Measurements from ENCODE around the gene TSPAN32.
"Not testable (repeated sequence)": the region's sequence is repeated elsewhere in the genome, so short reads cannot be mapped to it uniquely, and the experiment has no call there.

The TSPAN32 gene

GRCh38 chr11:2286350-2286749 is 15.5 kb upstream of the TSPAN32 start:
- not testable (repeated sequence) for DNase-seq (ENCODE audit: low read depth in 3 of 3, low spot score in 1 of 3)

GRCh38 chr11:2287091-2287490 is 14.7 kb upstream of the TSPAN32 start:
- DNase-seq (ENCODE audit: low read depth in 3 of 3, low spot score in 1 of 3) = no peak

- no peak for DNase-seq (ENCODE audit: low read depth in 3 of 3, low spot score in 1 of 3)
Observed at GRCh38 chr11:2289350-2289749, 12.5 kb upstream of the TSPAN32 start.

GRCh38 chr11:2289859-2290258 is 12.0 kb upstream of the TSPAN32 start:
- no peak for DNase-seq (ENCODE audit: low read depth in 3 of 3, low spot score in 1 of 3)

- no peak for DNase-seq (ENCODE audit: low read depth in 3 of 3, low spot score in 1 of 3)
Observed at GRCh38 chr11:2290351-2290841, 11.4 kb upstream of the TSPAN32 start.

GRCh38 chr11:2293531-2293971 is 8.3 kb upstream of the TSPAN32 start:
- no peak for DNase-seq (ENCODE audit: low read depth in 3 of 3, low spot score in 1 of 3)

GRCh38 chr11:2293984-2294925 is 7.6 kb upstream of the TSPAN32 start:
- no peak for DNase-seq (ENCODE audit: low read depth in 3 of 3, low spot score in 1 of 3)

- DNase-seq (ENCODE audit: low read depth in 3 of 3, low spot score in 1 of 3) = no peak
Observed at GRCh38 chr11:2294926-2295290, 6.9 kb upstream of the TSPAN32 start.

GRCh38 chr11:2295971-2296912 is 5.6 kb upstream of the TSPAN32 start:
- DNase-seq (ENCODE audit: low read depth in 3 of 3, low spot score in 1 of 3) = no peak

- no peak for DNase-seq (ENCODE audit: low read depth in 3 of 3, low spot score in 1 of 3)
Observed at GRCh38 chr11:2296913-2297622, 4.7 kb upstream of the TSPAN32 start.

- DNase-seq (ENCODE audit: low read depth in 3 of 3, low spot score in 1 of 3) = no peak
Observed at GRCh38 chr11:2297623-2298030, 4.2 kb upstream of the TSPAN32 start.

- DNase-seq (ENCODE audit: low read depth in 3 of 3, low spot score in 1 of 3) = no peak
Observed at GRCh38 chr11:2298131-2298794, 3.5 kb upstream of the TSPAN32 start.

- no peak for DNase-seq (ENCODE audit: low read depth in 3 of 3, low spot score in 1 of 3)
Observed at GRCh38 chr11:2298795-2299761, 2.7 kb upstream of the TSPAN32 start.

GRCh38 chr11:2299773-2300172 is 2.0 kb upstream of the TSPAN32 start:
- DNase-seq (ENCODE audit: low read depth in 3 of 3, low spot score in 1 of 3) = no peak

- no peak for DNase-seq (ENCODE audit: low read depth in 3 of 3, low spot score in 1 of 3)
Observed at GRCh38 chr11:2300290-2300935, 1.4 kb upstream of the TSPAN32 start.

GRCh38 chr11:2300936-2301630 is 730 bp upstream of the TSPAN32 start:
- DNase-seq (ENCODE audit: low read depth in 3 of 3, low spot score in 1 of 3) = no peak

GRCh38 chr11:2302306-2302895 is 588 bp downstream of the TSPAN32 start:
- DNase-seq (ENCODE audit: low read depth in 3 of 3, low spot score in 1 of 3) = no peak

Data from stimulated activated CD4-positive, alpha-beta T cell treated with anti-CD3 and anti-CD28 coated beads, TNF-alpha, amount 100 ng/mL, for 1 hour (primary cell).